ENCODE measurements around the gene SMARCD2. TPM values are rescaled to one million over a fixed set of nuclear protein-coding genes. Genes with fewer than 3 reads are reported as not detected.

SMARCD2 gene
- total and polyA plus RNA-seq, 2 of the 13 experiments (the other 11 are each of a cell fraction or from before 2014, with no cell fraction given): 122 to 150 TPM

DNA sequence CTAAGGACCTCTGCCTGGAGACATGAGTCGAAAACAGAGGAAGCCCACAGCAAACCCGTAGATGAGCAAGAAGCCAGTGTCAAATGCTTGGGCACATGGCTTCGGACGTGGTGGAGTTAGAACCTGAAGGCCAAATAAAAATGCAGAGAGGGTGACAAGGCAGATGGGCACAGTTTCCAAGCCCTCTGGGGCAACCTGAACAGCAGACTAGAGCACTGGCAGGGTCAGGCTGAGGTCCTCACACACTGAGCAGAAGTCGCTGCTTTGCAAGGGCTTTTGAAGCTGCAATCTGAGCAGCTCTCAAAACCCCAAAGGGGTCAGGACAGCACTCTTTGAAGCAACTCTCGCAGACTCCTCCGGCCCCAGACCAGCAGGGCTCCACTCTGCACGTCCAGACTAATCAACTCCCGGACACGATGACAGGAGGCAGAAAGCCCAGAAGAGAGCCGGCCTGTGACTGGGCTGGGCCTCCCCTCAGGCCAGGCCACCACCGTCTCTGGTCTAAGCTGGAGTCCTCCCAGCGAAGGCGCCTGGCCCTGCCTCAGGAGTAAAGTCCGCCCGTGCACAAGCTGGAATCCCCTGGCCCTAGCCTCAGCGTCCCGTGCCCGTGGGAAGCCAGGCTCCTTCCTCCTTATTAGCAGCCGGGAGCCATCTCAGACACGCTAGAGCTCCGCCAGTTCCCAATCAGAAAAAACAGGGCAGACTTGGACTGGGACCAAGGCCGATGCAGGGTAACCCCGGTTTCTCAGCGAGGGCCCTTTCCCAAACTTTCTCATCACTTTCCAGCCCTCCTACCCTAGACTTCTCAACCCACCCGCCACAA, 924 bp downstream of the SMARCD2 start (continued):
- peak; percentile 3; the same call in 1 of the 2 replicates for TF ChIP-seq ZSCAN30 (CRISPR knock-in tag; IDR thresholded peaks at IDR 0.05)
- TF ChIP-seq ZNF230 (CRISPR knock-in tag; IDR thresholded peaks at IDR 0.05): 0 out of 2 replicates have a peak, but pooled peaks have one; percentile 13
- 0 out of 2 replicates have a peak, but pooled peaks have one; percentile 52 for TF ChIP-seq GATAD1 (CRISPR knock-in tag; IDR thresholded peaks at IDR 0.05)
- TF ChIP-seq TEAD3 (CRISPR knock-in tag; optimal IDR thresholded peaks at IDR 0.05; ENCODE audit: borderline replicate concordance): peak; percentile 46
- TF ChIP-seq SP4 (CRISPR knock-in tag; IDR thresholded peaks at IDR 0.05): peak; percentile 63; the same call in 1 of the 2 replicates
- TF ChIP-seq ZNF280D (CRISPR knock-in tag; IDR thresholded peaks at IDR 0.05): peak; percentile 69; the same call in 1 of the 2 replicates
- TF ChIP-seq ZNF598 (CRISPR knock-in tag; IDR thresholded peaks at IDR 0.05; ENCODE audit: borderline replicate concordance): peak; percentile 83; the same call in 1 of the 2 replicates
- TF ChIP-seq ZNF772 (CRISPR knock-in tag; IDR thresholded peaks at IDR 0.05): 0 out of 2 replicates have a peak, but pooled peaks have one; percentile 60
- no peak for TF ChIP-seq XRCC5 (optimal IDR thresholded peaks at IDR 0.05; ENCODE audit: low read length)
- peak; percentile 68; the same call in 1 of the 2 replicates for TF ChIP-seq ZNF44 (CRISPR knock-in tag; IDR thresholded peaks at IDR 0.05)
- TF ChIP-seq BRD4 (CRISPR knock-in tag; IDR thresholded peaks at IDR 0.05): 0 out of 2 replicates have a peak, but pooled peaks have one; percentile 42
- peak; percentile 99 for TF ChIP-seq ZNF768 (CRISPR knock-in tag; IDR thresholded peaks at IDR 0.05)
- TF ChIP-seq, protein P1, sequence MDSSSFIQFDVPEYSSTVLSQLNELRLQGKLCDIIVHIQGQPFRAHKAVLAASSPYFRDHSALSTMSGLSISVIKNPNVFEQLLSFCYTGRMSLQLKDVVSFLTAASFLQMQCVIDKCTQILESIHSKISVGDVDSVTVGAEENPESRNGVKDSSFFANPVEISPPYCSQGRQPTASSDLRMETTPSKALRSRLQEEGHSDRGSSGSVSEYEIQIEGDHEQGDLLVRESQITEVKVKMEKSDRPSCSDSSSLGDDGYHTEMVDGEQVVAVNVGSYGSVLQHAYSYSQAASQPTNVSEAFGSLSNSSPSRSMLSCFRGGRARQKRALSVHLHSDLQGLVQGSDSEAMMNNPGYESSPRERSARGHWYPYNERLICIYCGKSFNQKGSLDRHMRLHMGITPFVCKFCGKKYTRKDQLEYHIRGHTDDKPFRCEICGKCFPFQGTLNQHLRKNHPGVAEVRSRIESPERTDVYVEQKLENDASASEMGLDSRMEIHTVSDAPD (CRISPR knock-in tag; IDR thresholded peaks at IDR 0.05): no peak
- TF ChIP-seq, protein P2, sequence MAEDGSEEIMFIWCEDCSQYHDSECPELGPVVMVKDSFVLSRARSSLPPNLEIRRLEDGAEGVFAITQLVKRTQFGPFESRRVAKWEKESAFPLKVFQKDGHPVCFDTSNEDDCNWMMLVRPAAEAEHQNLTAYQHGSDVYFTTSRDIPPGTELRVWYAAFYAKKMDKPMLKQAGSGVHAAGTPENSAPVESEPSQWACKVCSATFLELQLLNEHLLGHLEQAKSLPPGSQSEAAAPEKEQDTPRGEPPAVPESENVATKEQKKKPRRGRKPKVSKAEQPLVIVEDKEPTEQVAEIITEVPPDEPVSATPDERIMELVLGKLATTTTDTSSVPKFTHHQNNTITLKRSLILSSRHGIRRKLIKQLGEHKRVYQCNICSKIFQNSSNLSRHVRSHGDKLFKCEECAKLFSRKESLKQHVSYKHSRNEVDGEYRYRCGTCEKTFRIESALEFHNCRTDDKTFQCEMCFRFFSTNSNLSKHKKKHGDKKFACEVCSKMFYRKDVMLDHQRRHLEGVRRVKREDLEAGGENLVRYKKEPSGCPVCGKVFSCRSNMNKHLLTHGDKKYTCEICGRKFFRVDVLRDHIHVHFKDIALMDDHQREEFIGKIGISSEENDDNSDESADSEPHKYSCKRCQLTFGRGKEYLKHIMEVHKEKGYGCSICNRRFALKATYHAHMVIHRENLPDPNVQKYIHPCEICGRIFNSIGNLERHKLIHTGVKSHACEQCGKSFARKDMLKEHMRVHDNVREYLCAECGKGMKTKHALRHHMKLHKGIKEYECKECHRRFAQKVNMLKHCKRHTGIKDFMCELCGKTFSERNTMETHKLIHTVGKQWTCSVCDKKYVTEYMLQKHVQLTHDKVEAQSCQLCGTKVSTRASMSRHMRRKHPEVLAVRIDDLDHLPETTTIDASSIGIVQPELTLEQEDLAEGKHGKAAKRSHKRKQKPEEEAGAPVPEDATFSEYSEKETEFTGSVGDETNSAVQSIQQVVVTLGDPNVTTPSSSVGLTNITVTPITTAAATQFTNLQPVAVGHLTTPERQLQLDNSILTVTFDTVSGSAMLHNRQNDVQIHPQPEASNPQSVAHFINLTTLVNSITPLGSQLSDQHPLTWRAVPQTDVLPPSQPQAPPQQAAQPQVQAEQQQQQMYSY (CRISPR knock-in tag; IDR thresholded peaks at IDR 0.05): peak; percentile 59; the same call in 1 of the 2 replicates
- no peak for TF ChIP-seq ZNF382 (CRISPR knock-in tag; IDR thresholded peaks at IDR 0.05; ENCODE audit: borderline replicate concordance)
- peak; percentile 54 for TF ChIP-seq TAF1 (CRISPR knock-in tag; IDR thresholded peaks at IDR 0.05)
- TF ChIP-seq, protein P3, sequence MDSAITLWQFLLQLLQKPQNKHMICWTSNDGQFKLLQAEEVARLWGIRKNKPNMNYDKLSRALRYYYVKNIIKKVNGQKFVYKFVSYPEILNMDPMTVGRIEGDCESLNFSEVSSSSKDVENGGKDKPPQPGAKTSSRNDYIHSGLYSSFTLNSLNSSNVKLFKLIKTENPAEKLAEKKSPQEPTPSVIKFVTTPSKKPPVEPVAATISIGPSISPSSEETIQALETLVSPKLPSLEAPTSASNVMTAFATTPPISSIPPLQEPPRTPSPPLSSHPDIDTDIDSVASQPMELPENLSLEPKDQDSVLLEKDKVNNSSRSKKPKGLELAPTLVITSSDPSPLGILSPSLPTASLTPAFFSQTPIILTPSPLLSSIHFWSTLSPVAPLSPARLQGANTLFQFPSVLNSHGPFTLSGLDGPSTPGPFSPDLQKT (CRISPR knock-in tag; IDR thresholded peaks at IDR 0.05; ENCODE audit: borderline replicate concordance): 0 out of 2 replicates have a peak, but pooled peaks have one; percentile 30
- peak; percentile 69; the same call in 1 of the 2 replicates for TF ChIP-seq ZNF747 (CRISPR knock-in tag; IDR thresholded peaks at IDR 0.05; ENCODE audit: borderline replicate concordance)
- no peak for TF ChIP-seq RFX1 (IDR thresholded peaks at IDR 0.05)
- TF ChIP-seq ZNF263 (CRISPR knock-in tag; IDR thresholded peaks at IDR 0.05): peak; percentile 95
